Measurements from ENCODE around the gene RFTN1. TPM values are rescaled to one million over a fixed set of nuclear protein-coding genes. Genes with fewer than 3 reads are reported as not detected.

RFTN1 gene
- total and polyA plus RNA-seq, 10 of the 15 experiments (the other 5 are each of a cell fraction or from before 2014, with no cell fraction given) = 20.6 to 213 (median 147) TPM

DNA sequence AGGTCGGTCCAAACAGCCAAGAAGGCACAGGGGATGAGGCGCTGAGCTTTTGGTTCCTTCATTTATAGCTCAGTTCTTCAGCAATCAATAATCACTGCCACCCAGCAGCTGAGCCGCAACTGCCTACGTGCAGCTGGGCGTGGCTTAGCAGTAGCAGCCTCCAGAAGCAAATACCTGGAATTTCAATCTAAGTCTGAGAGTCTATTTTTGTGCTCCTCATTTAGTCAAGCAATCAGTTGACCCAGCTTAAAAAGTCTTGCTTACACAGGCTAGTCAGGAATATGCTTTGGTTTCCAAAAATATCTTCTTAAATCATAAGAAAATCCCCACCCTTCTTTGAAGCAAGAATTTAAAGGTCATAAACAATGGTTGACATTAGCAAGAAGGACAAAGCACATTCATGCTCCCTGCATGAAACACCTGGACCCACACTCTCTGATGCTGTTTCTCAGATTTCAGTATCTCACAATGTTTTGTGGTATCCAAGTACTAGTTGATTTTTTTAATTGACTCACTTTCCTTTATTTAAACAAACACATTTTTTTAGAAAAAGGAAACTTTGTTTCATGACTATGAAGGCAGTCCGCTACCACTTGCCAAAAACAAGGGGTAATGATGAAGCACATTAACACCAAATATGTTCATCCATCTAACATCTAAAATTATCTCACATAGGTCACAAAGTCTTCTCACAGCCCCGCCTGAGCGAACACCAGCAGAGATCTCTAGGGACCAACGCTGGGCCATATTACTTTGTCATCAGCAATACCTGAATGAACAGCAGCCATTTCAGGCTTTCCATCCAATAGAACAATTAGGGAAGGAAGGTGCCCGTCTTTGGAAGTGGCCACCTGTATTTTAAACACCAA, 142.4 kb downstream of the RFTN1 start (continued):
- TF ChIP-seq PML (IDR thresholded peaks at IDR 0.05; ENCODE audit: low read length) = 0 out of 2 replicates have a peak, but pooled peaks have one; percentile 60
- TF ChIP-seq, protein P1, sequence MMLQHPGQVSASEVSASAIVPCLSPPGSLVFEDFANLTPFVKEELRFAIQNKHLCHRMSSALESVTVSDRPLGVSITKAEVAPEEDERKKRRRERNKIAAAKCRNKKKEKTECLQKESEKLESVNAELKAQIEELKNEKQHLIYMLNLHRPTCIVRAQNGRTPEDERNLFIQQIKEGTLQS (IDR thresholded peaks at IDR 0.05; ENCODE audit: borderline replicate concordance, extremely low read depth, low read depth, low read length) = no peak
- TF ChIP-seq ETV6 (conservative IDR thresholded peaks at IDR 0.05 in 1 of 2, IDR thresholded peaks at IDR 0.05 in 1 of 2; ENCODE audit: borderline replicate concordance in 1 of 2, low read depth in 1 of 2) = no peak
- peak; percentile 52; the same call in 1 of the 2 replicates for TF ChIP-seq YY1 (IDR thresholded peaks at IDR 0.05; ENCODE audit: low read depth, low read length)
- no peak for TF ChIP-seq CBX3 (IDR thresholded peaks at IDR 0.05; ENCODE audit: borderline replicate concordance, low read depth)
- TF ChIP-seq SRF (IDR thresholded peaks at IDR 0.05; ENCODE audit: low read depth in 2 of 2, low read length in 2 of 2) = no peak
- no peak for TF ChIP-seq SP1 (IDR thresholded peaks at IDR 0.05; ENCODE audit: low read depth, low read length)
- TF ChIP-seq, protein P2, sequence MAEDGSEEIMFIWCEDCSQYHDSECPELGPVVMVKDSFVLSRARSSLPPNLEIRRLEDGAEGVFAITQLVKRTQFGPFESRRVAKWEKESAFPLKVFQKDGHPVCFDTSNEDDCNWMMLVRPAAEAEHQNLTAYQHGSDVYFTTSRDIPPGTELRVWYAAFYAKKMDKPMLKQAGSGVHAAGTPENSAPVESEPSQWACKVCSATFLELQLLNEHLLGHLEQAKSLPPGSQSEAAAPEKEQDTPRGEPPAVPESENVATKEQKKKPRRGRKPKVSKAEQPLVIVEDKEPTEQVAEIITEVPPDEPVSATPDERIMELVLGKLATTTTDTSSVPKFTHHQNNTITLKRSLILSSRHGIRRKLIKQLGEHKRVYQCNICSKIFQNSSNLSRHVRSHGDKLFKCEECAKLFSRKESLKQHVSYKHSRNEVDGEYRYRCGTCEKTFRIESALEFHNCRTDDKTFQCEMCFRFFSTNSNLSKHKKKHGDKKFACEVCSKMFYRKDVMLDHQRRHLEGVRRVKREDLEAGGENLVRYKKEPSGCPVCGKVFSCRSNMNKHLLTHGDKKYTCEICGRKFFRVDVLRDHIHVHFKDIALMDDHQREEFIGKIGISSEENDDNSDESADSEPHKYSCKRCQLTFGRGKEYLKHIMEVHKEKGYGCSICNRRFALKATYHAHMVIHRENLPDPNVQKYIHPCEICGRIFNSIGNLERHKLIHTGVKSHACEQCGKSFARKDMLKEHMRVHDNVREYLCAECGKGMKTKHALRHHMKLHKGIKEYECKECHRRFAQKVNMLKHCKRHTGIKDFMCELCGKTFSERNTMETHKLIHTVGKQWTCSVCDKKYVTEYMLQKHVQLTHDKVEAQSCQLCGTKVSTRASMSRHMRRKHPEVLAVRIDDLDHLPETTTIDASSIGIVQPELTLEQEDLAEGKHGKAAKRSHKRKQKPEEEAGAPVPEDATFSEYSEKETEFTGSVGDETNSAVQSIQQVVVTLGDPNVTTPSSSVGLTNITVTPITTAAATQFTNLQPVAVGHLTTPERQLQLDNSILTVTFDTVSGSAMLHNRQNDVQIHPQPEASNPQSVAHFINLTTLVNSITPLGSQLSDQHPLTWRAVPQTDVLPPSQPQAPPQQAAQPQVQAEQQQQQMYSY (CRISPR knock-in tag; IDR thresholded peaks at IDR 0.05) = no peak
- TF ChIP-seq, protein P3, sequence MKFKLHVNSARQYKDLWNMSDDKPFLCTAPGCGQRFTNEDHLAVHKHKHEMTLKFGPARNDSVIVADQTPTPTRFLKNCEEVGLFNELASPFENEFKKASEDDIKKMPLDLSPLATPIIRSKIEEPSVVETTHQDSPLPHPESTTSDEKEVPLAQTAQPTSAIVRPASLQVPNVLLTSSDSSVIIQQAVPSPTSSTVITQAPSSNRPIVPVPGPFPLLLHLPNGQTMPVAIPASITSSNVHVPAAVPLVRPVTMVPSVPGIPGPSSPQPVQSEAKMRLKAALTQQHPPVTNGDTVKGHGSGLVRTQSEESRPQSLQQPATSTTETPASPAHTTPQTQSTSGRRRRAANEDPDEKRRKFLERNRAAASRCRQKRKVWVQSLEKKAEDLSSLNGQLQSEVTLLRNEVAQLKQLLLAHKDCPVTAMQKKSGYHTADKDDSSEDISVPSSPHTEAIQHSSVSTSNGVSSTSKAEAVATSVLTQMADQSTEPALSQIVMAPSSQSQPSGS (IDR thresholded peaks at IDR 0.05; ENCODE audit: low read length) = 0 out of 2 replicates have a peak, but pooled peaks have one; percentile 52
- TF ChIP-seq, protein P4, sequence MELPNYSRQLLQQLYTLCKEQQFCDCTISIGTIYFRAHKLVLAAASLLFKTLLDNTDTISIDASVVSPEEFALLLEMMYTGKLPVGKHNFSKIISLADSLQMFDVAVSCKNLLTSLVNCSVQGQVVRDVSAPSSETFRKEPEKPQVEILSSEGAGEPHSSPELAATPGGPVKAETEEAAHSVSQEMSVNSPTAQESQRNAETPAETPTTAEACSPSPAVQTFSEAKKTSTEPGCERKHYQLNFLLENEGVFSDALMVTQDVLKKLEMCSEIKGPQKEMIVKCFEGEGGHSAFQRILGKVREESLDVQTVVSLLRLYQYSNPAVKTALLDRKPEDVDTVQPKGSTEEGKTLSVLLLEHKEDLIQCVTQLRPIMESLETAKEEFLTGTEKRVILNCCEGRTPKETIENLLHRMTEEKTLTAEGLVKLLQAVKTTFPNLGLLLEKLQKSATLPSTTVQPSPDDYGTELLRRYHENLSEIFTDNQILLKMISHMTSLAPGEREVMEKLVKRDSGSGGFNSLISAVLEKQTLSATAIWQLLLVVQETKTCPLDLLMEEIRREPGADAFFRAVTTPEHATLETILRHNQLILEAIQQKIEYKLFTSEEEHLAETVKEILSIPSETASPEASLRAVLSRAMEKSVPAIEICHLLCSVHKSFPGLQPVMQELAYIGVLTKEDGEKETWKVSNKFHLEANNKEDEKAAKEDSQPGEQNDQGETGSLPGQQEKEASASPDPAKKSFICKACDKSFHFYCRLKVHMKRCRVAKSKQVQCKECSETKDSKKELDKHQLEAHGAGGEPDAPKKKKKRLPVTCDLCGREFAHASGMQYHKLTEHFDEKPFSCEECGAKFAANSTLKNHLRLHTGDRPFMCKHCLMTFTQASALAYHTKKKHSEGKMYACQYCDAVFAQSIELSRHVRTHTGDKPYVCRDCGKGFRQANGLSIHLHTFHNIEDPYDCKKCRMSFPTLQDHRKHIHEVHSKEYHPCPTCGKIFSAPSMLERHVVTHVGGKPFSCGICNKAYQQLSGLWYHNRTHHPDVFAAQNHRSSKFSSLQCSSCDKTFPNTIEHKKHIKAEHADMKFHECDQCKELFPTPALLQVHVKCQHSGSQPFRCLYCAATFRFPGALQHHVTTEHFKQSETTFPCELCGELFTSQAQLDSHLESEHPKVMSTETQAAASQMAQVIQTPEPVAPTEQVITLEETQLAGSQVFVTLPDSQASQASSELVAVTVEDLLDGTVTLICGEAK (IDR thresholded peaks at IDR 0.05; ENCODE audit: borderline replicate concordance) = peak; percentile 80; the same call in 1 of the 2 replicates
- TF ChIP-seq SREBF2 (IDR thresholded peaks at IDR 0.05; ENCODE audit: low read length) = no peak
- TF ChIP-seq NFIC (IDR thresholded peaks at IDR 0.05; ENCODE audit: low read depth, low read length) = peak; percentile 74
- no peak for TF ChIP-seq POLR2A (IDR thresholded peaks at IDR 0.05; ENCODE audit: low read depth, low read length)
- TF ChIP-seq RUNX3 (IDR thresholded peaks at IDR 0.05; ENCODE audit: low read length) = peak; percentile 42
- TF ChIP-seq, protein P5, sequence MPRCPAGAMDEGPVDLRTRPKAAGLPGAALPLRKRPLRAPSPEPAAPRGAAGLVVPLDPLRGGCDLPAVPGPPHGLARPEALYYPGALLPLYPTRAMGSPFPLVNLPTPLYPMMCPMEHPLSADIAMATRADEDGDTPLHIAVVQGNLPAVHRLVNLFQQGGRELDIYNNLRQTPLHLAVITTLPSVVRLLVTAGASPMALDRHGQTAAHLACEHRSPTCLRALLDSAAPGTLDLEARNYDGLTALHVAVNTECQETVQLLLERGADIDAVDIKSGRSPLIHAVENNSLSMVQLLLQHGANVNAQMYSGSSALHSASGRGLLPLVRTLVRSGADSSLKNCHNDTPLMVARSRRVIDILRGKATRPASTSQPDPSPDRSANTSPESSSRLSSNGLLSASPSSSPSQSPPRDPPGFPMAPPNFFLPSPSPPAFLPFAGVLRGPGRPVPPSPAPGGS (IDR thresholded peaks at IDR 0.05; ENCODE audit: borderline replicate concordance, insufficient read depth, low read depth, low read length, poor library complexity, severe bottlenecking) = peak; percentile 27
- TF ChIP-seq ATF7 (IDR thresholded peaks at IDR 0.05; ENCODE audit: low read depth) = peak; percentile 71; the same call in 1 of the 2 replicates
- TF ChIP-seq BHLHE40 (IDR thresholded peaks at IDR 0.05; ENCODE audit: borderline replicate concordance in 1 of 2, low read depth in 2 of 2, low read length in 1 of 2) = no peak; a peak in 1 of 4 replicates
